ENCODE data around the gene GMIP. TPM values are rescaled to one million over a fixed set of nuclear protein-coding genes. Genes with fewer than 3 reads are reported as not detected.

Gene GMIP
- total RNA-seq, 1 donor from 2014 or later: 21.3 TPM

GRCh38 chr19:19661141-19661674 is 17.8 kb upstream of the GMIP start:
- DNase-seq (ENCODE audit: low spot score): no peak

- no peak for DNase-seq (ENCODE audit: low spot score)
Measured at GRCh38 chr19:19659646-19660245, 16.3 kb upstream of the GMIP start.

DNA sequence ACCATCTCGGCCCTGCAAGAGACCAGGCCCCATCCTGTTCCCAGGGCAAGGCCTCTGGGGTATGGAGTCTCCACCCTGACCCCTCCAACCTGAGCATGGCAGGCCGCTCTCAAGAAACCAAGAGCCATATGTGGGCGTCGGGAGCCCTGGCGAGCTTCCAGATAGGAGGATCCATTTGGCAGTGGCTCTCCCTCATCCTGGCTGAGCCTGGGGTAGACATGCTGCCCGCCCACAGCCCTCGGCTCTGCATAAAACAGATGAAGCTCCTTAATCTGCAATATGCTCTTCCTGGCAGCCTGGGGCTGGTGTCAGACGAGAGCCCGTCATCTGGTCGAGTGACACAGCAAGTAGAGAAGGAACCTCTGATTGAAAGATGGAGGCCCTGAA is 13.9 kb upstream of the GMIP start:
- no peak for DNase-seq (ENCODE audit: low spot score)

GRCh38 chr19:19656451-19657396 is 13.3 kb upstream of the GMIP start:
- DNase-seq (ENCODE audit: low spot score): no peak

- no peak for DNase-seq (ENCODE audit: low spot score)
Measured at GRCh38 chr19:19655641-19656343, 12.3 kb upstream of the GMIP start.

DNA sequence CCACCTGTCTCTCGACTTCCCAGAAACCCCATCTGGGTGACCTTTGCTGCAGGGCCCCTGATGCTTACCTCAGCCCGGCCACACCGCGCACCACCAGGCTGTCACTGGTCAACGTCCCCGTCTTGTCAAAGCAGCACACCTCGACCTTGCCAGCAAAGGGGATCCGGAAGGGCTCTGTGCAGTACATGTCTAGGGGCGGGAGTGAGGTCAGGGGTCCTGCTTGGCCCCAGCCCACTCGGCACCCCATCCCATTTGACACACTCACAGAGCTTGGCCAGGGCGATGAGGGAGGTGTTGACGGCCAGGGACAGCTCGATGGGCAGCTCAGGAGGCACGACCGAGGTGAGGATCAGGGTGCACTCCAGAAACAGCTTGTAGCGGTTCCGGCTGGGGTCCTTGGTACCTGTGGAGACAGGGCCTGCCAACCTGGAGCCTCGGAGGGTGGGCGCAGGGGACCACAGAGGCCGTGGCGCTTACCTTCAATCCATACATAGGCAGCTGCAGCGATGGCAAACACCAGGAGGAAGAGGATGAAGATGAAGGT is 11.7 kb upstream of the GMIP start:
- no peak for DNase-seq (ENCODE audit: low spot score)

- no peak for DNase-seq (ENCODE audit: low spot score)
Measured at GRCh38 chr19:19654441-19654840, 11.0 kb upstream of the GMIP start.

DNA sequence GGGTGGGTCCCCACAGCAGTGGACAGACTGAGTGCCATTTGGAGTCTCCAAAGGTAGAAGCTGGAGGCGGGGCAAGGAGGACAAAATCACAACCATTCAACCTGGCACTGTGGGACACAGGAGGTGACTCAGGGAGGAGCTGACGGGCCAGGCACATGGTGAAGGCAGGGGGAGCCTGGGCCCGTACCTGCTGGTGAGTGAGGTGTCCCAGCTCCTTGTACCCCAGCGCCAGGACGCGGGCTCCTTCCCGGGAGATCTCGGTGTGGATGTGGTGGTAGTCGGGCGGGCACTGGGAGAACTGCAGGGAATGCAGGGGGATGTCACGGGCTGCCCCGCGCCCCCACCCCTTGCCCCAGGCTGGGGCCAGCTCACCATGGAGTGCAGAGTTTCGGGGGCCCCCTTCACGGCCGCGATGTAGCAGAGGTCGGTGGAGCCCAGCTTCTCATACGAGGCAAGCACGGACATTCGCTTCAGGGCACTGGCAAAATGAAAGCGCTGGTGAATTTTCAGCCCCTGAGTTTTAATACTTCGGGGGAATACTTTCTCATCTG is 10.2 kb upstream of the GMIP start:
- DNase-seq (ENCODE audit: low spot score): no peak

- no peak for DNase-seq (ENCODE audit: low spot score)
Measured at GRCh38 chr19:19652482-19653295, 9.2 kb upstream of the GMIP start.

DNA sequence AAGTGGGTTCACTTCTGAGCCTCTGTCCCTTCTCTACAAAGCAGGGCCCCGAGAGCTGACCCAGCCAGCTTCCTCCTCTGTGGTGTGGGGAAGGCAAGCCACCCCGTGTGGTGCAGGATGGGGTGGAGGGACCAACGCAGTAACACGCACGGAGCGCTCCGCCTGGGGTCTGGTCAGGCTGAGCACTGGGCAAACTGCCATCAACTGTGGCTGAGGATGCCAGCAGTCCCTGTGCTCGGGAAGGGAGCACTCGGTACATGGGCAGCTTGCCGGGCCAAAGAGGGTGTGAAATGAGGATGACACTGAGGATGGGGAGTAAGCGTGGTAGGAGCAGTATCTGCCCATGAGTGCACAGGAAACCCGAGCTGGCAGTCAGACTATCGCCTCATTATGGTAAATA is 7.6 kb upstream of the GMIP start:
- no peak for DNase-seq (ENCODE audit: low spot score)

GRCh38 chr19:19650331-19650730 is 6.9 kb upstream of the GMIP start:
- no peak for DNase-seq (ENCODE audit: low spot score)

GRCh38 chr19:19649580-19649995 is 6.1 kb upstream of the GMIP start:
- no peak for DNase-seq (ENCODE audit: low spot score)

- DNase-seq (ENCODE audit: low spot score): no peak
Measured at GRCh38 chr19:19649155-19649554, 5.7 kb upstream of the GMIP start.

GRCh38 chr19:19647037-19647835 is 3.8 kb upstream of the GMIP start:
- DNase-seq (ENCODE audit: low spot score): no peak

- DNase-seq (ENCODE audit: low spot score): no peak
Measured at GRCh38 chr19:19645233-19645870, 1.9 kb upstream of the GMIP start.

DNA sequence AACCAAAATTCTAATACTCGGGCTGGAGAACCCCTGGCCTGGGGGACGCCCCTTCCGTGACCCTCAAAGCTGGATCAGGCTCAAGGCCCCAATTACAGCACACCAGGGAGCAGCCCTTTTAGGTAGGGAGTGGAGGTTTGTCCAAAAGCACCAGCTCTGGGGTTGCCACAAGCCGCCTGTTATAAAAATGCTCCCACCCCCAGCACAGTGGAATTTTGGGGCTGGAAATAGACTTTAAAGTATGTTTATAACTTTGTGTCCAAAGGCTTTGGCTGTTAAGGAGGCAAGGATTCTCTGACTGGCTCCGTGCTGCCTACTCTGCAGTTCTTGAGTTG is 564 bp upstream of the GMIP start:
- no peak for DNase-seq (ENCODE audit: low spot score)

GRCh38 chr19:19642506-19643157 is 825 bp downstream of the GMIP start:
- DNase-seq (ENCODE audit: low spot score): no peak

DNA sequence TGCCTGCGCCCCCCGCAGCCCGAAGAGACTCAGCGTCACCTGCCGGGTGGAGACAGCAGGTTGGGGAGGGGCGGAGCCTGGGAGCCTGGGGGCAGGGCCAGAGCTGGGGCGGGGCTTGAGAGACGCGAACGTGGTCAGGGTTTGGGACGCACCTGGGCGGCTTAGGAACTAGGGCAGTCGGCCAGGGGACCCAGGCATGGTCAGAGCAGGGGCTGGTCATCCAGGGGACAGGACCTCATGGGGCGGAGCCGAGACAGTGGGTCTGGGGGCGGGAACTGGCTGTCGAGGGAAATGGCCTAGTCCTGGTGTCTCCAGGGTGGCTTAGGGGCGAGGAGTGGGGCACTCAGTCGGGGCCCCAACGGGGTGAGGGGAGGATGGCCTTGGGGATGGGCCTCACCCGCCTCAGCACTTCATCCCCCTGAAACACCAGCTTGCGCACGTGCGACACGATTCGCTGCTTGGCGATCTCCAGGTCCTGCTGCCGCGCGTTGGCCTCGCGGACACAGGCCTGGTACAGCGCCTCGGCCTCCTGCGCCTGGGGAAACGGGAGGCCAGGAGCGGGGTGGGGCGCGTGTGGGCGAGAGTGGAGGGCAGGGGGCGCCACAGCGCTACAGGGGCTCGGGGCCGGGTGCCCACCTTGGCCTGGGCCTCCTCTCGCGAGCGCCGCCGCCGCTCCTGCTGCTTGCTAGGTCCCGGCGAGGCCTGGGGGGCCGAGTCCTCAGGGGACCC is 5.8 kb downstream of the GMIP start:
- DNase-seq (ENCODE audit: low spot score): no peak
